ENCODE measurements around the gene YIPF1.
"Not testable (repeated sequence)": the region's sequence is repeated elsewhere in the genome, so short reads cannot be mapped to it uniquely, and the experiment has no call there.

Gene YIPF1

DNA sequence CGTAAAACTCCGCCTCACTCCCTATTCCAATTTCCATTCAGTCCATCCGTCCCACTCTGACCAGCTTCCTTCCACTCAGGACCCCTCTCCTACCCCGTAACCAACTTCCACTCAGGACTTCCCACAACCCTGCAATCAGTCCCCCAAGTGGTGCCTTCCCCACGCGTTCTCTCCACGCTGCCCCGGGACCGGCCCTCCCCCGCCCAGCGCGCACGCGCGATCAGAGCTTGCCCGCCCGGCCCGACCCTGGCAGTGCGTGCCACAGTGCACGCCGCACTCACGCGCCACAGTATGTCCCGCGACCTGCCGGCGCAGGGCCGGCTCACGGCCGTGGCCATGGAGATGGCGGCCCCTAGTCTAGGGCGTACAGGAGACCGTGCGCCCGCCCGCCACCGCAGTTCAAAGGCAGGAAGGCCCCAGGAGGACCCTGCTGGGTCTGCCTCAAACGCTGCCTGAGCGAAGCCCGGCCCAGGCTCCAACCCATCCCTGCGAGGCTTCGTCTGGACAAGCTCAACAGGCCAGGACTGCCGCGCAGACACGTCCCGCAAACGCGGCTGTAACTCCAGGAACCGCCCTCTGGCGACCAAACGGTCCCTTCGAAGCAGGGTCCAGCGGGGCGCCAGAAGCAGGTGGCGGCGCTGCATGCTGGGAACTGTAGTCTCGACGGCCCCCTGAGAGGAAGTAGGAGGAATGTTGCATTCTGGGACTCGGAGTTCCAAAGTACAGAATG lies 51.5 kb downstream of the YIPF1 start, which contains the start of gene NDC1:
TSS of gene NDC1 (minus strand) at position 373 of the 730 bp plus-strand sequence. CDS start at position 338, 35 bp downstream.
- peak; percentile 98 for DNase-seq (ENCODE audit: low read depth)

DNA sequence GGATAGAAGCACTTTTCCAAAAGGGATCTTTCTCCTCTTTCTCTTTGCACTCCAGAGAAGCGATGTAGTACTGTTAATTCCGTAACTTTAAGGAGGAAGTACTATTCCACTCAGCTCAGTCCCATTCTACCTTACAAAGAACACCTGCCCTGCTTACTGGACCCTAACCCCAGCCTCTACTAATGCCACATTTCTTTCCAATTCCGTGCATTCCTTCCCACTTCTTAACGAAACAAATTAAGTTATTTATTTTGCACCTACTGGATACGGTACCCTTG lies 52.0 kb downstream of the YIPF1 start:
- no peak for DNase-seq (ENCODE audit: low read depth)

DNA sequence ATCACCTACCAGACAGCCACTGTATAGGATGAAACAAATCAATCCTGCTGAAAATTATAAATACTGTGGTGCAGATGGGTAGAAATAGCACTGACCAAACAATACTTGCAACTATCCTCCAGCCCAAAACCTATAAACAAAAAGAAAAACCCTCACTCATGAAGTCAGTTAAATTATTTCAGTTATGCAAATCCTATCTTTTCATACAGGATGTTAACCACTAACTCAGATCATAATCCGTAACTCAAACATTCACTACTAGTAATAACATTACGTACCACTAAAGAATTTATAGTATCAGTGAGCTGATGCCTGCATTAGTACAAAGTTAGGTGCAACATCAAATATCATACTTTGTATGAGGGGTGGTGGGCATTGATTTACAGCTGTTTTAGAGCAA lies 54.1 kb downstream of the YIPF1 start:
- peak; percentile 84 for DNase-seq (ENCODE audit: low read depth)

DNA sequence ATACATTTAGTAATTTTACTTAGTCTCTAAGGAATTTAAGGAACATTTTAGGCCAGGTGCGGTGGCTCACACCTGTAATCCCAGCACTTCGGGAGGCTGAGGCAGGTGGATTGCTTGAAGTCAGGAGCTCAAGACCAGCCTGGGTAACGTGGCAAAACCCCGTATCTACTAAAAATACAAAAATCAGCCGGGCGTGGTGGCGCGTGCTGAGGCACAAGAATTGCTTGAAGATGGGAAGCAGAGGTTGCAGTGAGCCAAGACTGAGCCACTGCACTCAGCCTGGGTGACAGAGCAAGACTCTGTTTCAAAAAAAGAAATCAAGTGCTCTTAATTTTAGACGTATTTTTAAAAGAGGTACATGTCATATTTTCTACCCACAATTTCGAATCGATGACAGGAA lies 54.8 kb downstream of the YIPF1 start:
- no peak for DNase-seq (ENCODE audit: low read depth)

DNA sequence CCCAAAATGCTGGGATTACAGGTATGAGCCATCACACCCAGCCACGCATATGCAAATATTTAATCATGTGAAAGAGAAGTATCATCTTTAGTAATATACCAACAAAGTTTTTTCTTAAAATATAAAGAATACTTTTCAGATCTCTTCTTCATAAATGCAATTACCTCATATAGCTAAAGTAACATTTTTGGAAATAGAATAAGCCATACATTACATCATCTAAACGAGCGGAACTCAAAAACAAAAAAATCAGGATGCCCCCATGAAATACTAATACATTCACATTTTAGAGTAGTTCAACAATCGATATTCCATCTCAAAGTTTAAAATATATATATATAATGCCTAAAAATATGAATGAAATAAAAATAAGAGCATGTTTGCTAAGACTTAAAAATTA lies 56.2 kb downstream of the YIPF1 start:
- no peak for DNase-seq (ENCODE audit: low read depth)

DNA sequence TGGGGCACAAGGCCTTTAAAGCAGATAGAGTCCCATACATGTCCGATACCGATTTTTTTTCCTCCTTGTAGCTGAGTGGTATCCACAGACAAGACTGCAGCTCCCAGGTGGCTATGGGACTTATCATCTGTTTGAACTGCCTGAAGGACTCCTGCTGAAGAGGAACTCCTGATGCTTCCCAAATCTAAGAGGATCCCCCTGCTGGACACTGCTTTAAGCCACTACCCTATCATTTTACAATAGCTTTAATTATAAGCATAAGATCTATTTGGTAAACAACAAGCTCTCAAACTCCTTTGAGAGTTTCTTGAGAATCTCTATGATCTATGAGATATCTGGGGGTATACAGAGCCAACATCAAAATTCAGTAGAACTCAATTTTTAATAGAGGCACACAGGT lies 63.2 kb downstream of the YIPF1 start:
- DNase-seq (ENCODE audit: low read depth): peak; percentile 33

DNA sequence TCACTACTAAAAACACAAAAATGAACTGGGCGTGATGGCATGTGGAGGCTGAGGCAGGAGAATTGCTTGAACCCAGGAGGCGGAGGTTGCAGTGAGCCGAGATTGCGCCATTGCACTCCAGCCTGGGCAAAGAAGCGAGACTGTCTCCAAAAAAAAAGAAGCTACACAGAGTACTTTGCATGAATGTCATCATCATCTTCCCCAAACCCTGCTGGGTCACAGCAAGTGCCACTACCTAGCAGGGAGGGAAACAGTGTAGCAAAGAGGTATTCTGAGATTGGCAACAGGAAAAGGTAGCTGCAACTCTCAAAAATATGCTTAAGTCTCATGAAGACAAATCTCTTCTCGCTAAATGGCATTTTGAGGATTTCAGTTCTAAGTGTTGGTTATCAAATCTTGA lies 64.3 kb downstream of the YIPF1 start:
- DNase-seq (ENCODE audit: low read depth): no peak

DNA sequence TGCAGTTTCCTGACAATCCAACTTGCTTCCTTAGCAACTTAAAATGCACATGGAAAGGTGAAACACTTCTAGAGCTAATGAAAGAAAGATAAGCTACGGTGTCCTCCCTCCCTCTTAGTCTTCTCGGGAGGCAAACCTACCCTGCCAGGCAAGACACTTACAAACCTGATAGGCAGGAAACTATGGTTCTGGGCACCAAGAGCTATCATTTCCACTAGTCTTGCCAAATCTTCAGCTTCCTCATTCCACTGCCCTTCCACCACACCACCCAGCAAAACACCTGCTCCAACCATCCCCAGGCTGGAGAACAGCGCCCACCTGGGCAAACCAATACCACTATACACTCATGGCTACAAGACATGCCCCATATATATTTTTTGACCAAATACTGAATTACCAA lies 66.7 kb downstream of the YIPF1 start:
- no peak for DNase-seq (ENCODE audit: low read depth)

DNA sequence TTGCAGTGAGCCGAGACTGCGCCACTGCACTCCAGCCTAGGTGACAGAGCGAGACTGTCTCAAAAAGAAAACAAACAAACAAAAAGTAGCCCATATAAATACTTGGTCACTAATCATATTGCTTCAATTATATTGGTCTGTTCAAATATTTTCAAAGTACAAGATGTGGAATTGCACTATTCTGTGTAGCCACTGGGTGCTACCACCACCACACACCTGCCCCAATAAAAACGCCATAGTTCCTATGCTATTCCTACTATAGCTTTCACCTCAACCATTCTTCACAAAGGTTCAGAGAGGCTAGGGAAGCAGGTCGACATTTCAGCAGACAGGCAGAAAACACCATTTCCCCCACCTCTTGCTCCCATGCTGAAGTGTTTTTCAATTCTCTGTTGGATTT lies 68.2 kb downstream of the YIPF1 start:
- no peak for DNase-seq (ENCODE audit: low read depth)

DNA sequence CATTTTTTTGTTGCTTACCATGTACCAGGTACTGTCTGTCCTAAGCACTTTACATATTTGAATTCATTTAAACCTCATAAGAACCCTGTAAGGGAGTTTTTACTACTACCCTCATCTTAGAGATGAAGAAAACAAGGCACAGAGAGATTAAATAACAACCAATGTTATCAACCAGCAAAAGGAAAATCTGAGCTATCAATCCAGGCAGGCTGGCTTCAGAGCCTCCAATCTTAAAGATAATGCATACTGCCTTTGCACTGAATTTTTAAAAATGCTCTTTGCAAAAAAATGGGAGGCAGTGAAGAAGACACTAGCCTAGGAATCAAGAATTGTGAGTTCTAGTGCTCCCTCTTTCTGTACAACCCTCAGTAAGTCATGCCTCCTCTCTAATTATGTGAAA lies 70.2 kb downstream of the YIPF1 start:
- DNase-seq (ENCODE audit: low read depth): no peak

DNA sequence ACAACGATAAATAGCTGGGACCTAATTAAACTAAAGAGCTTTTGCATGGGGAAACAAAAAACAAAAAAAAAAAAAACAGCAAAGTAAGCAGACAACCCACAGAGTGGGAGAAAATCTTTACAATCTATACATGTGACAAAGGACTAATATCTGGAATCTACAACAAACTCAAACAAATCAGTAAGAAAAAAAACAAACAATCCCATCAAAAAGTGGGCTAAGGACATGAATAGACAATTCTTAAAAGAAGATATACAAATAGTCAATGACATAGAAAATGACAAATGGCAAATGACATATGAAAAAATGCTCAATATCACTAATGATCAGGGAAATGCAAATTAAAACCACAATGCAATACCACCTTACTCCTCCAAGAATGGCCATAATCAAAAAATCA lies 73.0 kb downstream of the YIPF1 start:
- not testable (repeated sequence) for DNase-seq (ENCODE audit: low read depth)

DNA sequence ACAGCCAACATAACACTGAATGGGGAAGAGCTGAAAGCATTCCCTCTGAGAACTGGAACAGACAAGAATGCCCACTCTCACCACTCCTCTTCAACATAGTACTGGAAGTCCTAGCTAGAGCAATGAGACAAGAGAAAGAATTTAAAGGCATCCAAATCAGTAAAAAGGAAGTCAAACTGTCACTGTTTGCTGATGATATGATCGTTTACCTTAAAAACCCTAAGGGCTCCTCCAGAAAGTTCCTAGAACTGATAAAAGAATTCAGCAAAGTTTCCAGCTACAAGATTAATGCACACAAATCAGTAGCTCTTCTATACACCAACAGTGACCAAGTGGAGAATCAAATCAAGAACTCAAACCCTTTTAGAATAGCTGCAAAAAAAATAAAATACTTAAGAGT lies 74.1 kb downstream of the YIPF1 start:
- not testable (repeated sequence) for DNase-seq (ENCODE audit: low read depth)

DNA sequence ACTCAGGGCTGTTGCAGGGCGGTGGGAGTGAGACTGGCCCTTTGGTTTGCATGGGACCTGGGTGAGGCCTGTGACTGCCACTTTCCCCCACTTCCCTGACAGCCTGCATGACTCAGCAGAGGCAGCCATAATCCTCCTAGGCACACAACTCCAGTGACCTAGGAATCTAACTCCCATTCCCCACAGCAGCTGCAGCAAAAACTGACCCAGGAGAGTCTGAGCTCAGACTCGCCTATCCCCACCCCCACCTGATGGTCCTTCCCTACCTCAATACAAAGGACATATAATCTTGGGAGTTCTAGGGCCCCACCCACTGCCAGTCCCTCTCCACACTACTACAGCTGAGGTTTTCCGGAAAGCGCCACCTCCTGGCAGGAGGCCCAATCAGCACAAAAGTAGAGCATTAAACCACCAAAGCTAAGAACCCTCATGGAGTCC lies 78.2 kb downstream of the YIPF1 start:
- peak; percentile 41 for DNase-seq (ENCODE audit: low read depth)

DNA sequence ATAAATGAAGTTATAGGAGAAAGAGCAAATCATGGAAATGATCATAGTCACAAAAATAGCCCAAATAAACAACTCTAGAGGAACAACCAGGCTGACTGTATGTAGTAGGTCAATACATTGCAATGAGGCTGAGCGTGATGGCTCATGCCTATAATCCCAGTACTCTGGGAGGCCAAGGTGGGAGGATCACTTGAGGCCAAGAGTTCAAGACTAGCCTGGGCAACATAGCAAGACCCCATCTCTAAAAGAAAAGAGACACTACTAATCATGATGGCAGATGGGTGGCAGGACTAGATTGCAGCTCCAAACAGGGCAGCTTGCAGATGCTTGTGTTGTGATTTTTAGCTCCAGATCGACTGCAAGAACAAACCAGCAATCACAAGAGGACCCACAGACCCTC lies 79.1 kb downstream of the YIPF1 start:
- no peak for DNase-seq (ENCODE audit: low read depth)

DNA sequence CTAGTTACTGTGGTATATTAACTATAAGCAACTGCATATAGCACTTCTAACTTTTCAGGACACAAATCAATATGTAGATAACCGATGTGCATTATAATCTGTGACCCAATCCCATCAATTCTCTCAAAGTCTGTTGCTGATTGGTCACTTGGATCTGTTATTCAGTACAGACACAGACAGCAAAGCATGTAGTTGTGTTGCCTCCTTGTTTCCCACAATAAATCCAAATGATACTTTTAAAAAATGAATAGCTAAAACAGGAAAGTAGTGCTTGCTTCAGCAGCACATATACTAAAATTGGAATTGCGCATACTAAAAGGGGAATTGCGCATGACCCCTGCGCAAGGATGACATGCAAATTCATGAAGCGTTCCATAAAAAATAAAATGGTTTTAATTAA lies 79.6 kb downstream of the YIPF1 start:
- DNase-seq (ENCODE audit: low read depth): no peak

DNA sequence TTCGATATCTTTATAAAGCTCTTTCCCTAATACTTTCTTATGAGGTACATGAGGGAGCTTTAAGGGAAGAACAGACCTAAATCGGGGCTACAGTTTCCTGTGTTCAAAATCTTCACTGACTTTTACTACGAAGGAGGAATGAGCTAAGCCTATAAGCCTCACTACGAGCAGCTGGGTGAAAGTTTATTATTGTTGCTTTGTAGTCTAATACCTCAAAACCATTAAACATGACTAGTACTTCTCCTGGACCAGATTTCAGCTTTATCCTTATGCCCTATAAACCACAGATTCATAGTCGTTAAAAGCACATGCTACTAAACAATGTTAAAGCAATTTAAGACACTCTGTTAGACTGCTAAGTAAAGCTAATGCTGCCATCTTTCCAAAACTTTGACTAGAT lies 81.7 kb downstream of the YIPF1 start:
- DNase-seq (ENCODE audit: low read depth): peak; percentile 26

DNA sequence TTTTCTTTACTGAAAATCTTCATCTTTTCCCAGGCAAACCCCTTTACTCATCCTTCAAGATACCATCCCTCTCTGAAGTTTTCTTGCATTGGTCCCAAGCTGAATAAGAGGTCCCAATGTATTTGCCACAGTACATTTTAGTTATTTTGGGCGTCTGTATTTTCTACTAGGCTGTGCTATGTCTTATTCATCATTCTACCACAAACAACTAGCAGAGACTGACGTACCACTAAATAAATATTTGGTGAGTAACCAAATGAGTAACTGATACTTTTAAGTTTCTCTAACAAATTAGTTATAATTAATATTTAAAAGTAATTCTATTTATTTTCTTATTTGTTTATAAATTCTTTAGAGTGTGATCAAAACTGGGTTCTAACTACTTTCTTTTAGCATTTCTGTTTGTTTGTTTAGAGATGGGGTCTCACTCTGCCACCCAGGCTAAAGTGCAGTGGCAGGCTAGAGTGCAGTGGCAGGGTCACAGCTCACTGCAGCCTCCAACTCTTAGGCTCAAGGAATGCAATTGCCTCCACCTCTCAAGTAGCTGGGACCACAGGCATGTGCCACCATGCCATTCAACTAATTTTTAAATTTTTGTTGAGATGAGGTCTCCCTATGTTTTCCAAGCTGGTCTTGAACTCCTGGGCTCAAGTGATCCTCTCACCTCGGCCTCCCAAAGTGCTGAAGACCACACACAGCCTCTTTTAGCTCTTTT lies 84.6 kb downstream of the YIPF1 start:
- DNase-seq (ENCODE audit: low read depth): peak; percentile 64

DNA sequence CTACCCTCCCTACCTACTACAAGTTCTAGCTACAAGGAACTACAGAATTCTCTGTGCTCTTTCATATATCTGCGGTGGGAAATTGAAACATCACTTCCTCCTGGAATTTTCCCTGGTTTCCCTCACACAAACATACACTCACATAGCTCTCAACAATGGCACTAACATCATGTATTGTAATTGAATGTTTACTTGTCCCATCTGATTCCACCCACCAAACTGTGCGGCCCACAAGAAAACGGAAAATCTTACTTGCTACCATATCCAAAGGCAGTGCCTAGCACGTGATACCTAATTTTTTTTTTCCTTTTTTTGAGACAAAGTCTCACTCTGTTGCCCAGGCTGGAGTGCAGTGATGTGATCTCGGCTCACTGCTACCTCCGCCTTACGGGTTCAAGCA lies 85.4 kb downstream of the YIPF1 start:
- DNase-seq (ENCODE audit: low read depth): no peak

Measured in ELR (cell line).